OCI-LY7 (cell line): ENCODE data around the gene CASP2.

ENCODE experiments used
- CTCF ChIP-seq: fragments of 200-600 bp; sonication (generic); conservative IDR thresholded peaks from 2 replicates; pipeline ENCODE4 v1.5.1; 2014; ENCODE audit warnings: mild to moderate bottlenecking, antibody characterized with exemption, low read length, moderate library complexity, mixed read lengths
- EZH2phosphoT487 ChIP-seq: fragments of 200-600 bp; sonication (generic); IDR thresholded peaks from 2 replicates; pipeline ENCODE4 v1.6.1; 2018; ENCODE audit warnings: low read depth, borderline replicate concordance, mild to moderate bottlenecking, mixed run types, antibody characterized with exemption, low read length, moderate library complexity, mixed read lengths

- TF ChIP-seq CTCF (no peak), EZH2phosphoT487 (no peak)
Measured at GRCh38 chr7:143261901-143262300, 26.2 kb upstream of the CASP2 start.
